Measurements from ENCODE around the gene ACSBG1.

DNA sequence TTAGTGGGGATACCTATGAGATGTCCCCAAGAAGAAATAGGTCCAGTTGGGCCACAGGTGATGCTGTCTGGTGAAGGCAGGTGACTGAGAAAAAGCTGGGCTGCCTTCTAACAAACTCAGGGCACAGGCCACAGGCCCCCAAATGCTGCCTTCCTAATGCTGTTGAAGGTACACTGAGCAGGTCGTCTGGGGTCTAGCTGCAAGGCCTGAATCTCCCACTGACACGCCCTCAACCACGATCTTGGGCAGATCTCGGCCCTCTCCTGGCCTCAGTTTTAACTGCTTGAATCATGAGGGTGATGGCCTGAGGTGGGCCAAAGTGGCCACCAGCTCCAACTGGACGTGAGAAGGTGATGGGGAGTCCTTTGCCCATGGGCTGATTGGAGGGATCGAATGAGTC lies 2.1 kb upstream of the ACSBG1 start:
- TF ChIP-seq EZH2 (IDR thresholded peaks at IDR 0.05; ENCODE audit: insufficient read depth, poor library complexity, severe bottlenecking) = no peak
- no peak for TF ChIP-seq EZH2phosphoT487 (IDR thresholded peaks at IDR 0.05; ENCODE audit: insufficient read depth, low read depth)

Data from GM23248 (cell line).